Measurements from ENCODE around the gene DCTPP1. TPM values are rescaled to one million over a fixed set of nuclear protein-coding genes. Genes with fewer than 3 reads are reported as not detected.
A peak's percentile ranks its signal among the peaks of the same experiment; 100 is the strongest.

DCTPP1 gene
- total RNA-seq, 1 experiment from 2014 or later: 109 TPM

GRCh38 chr16:30416624-30417528 lies 13.0 kb downstream of the DCTPP1 start:
- Histone ChIP-seq H3K27ac (no peak overlapping the region), H4K20me1 (ENCODE audit: insufficient read depth) (no peaks in the 10 kb centered on the region), H3K27me3 (ENCODE audit: insufficient read depth, low read depth) (no peaks in the 10 kb centered on the region), H3K36me3 (ENCODE audit: low read depth) (peaks cover 6% of the 10 kb centered on the region; the same call in 1 of the 2 replicates), H3K9me2 (ENCODE audit: insufficient read depth) (no peaks in the 10 kb centered on the region), H3K4me1 (replicated peaks; ENCODE audit: insufficient read depth) (peaks cover 7% of the 10 kb centered on the region; the same call in 1 of the 2 replicates), H3F3A (ENCODE audit: insufficient read depth, low read depth) (peaks cover 43% of the 10 kb centered on the region), H3K79me2 (ENCODE audit: low read depth) (no peaks in the 10 kb centered on the region), H3K9me3 (ENCODE audit: insufficient read depth, low read depth) (no peaks in the 10 kb centered on the region), H2AFZ (peak overlapping the region; percentile 88; the same call in 1 of the 2 replicates), H3K4me2 (peak overlapping the region; percentile 81), H3K4me3 (peak overlapping the region; percentile 69; the same call in 1 of the 2 replicates)
- intact Hi-C loops (cut with micrococcal nuclease; ENCODE audit: unreplicated experiment): no loop called here
- ChIA-PET CTCF (interaction anchor here (0.6 to 1.5 kb wide), 5 partner anchors 7 to 217 kb away, joined by 3 to 11 read pairs (median 5); partner anchors contain the start of gene DCTPP1), POLR2A (ENCODE audit: unreplicated experiment) (interaction anchor here (0.5 to 1.3 kb wide), 8 partner anchors 9 to 472 kb away, joined by 3 to 16 read pairs (median 5); partner anchors contain the start of gene ZNF771)
- TF ChIP-seq EZH2 (IDR thresholded peaks at IDR 0.05; ENCODE audit: low read depth): no peak
- TF ChIP-seq CTCF (conservative IDR thresholded peaks at IDR 0.05): no peak
- no peak for DNase-seq
- no TSS peak for BruUV-seq (replicated peaks)

- no peaks in the 10 kb centered on the region for H3K79me2 ChIP-seq (ENCODE audit: low read depth)
- no peak for DNase-seq
- no peak overlapping the region for H3K27ac ChIP-seq
- H4K20me1 ChIP-seq (ENCODE audit: insufficient read depth): no peaks in the 10 kb centered on the region
- ChIA-PET POLR2A (ENCODE audit: unreplicated experiment) (interaction anchor here (1.1 kb wide), 1 partner anchor 9 kb away, joined by 5 read pairs; the partner anchor contains the start of gene ZNF771), CTCF (interaction anchor here (0.6 kb wide), 1 partner anchor 77 kb away, joined by 3 read pairs; no protein-coding TSS in a partner anchor)
- TF ChIP-seq EZH2 (IDR thresholded peaks at IDR 0.05; ENCODE audit: low read depth) (no peak), CTCF (conservative IDR thresholded peaks at IDR 0.05) (no peak)
- H3K4me2 ChIP-seq: no peak overlapping the region
- peaks cover 7% of the 10 kb centered on the region; the same call in 1 of the 2 replicates for H3K4me1 ChIP-seq (replicated peaks; ENCODE audit: insufficient read depth)
- H2AFZ ChIP-seq: no peak overlapping the region
- BruUV-seq (replicated peaks): no TSS peak
- H3K9me2 ChIP-seq (ENCODE audit: insufficient read depth): no peaks in the 10 kb centered on the region
- peaks cover 40% of the 10 kb centered on the region for H3F3A ChIP-seq (ENCODE audit: insufficient read depth, low read depth)
- H3K4me3 ChIP-seq: no peak overlapping the region
- H3K27me3 ChIP-seq (ENCODE audit: insufficient read depth, low read depth): no peaks in the 10 kb centered on the region
- no peaks in the 10 kb centered on the region for H3K9me3 ChIP-seq (ENCODE audit: insufficient read depth, low read depth)
- intact Hi-C loops (cut with micrococcal nuclease; ENCODE audit: unreplicated experiment): no loop called here
- H3K36me3 ChIP-seq (ENCODE audit: low read depth): peaks cover 6% of the 10 kb centered on the region; the same call in 1 of the 2 replicates
Observed at GRCh38 chr16:30416047-30416603, 13.7 kb downstream of the DCTPP1 start.

- Histone ChIP-seq H3K27me3 (ENCODE audit: insufficient read depth, low read depth) (no peaks in the 10 kb centered on the region), H3K27ac (no peak overlapping the region), H3F3A (ENCODE audit: insufficient read depth, low read depth) (peaks cover 39% of the 10 kb centered on the region), H3K4me2 (no peak overlapping the region), H4K20me1 (ENCODE audit: insufficient read depth) (no peaks in the 10 kb centered on the region), H3K9me2 (ENCODE audit: insufficient read depth) (no peaks in the 10 kb centered on the region), H3K36me3 (ENCODE audit: low read depth) (peaks cover 6% of the 10 kb centered on the region; the same call in 1 of the 2 replicates), H3K4me1 (replicated peaks; ENCODE audit: insufficient read depth) (peaks cover 10% of the 10 kb centered on the region), H3K4me3 (no peak overlapping the region), H2AFZ (no peak overlapping the region), H3K9me3 (ENCODE audit: insufficient read depth, low read depth) (no peaks in the 10 kb centered on the region), H3K79me2 (ENCODE audit: low read depth) (peaks cover under 1% of the 10 kb centered on the region; the same call in 1 of the 2 replicates)
- intact Hi-C loops (cut with micrococcal nuclease; ENCODE audit: unreplicated experiment): no loop called here
- CTCF ChIA-PET: no interaction called here
- BruUV-seq (replicated peaks): no TSS peak
- no peak for TF ChIP-seq CTCF (conservative IDR thresholded peaks at IDR 0.05)
- DNase-seq: no peak
- POLR2A ChIA-PET (ENCODE audit: unreplicated experiment): interaction anchor here (0.6 kb wide), 1 partner anchor 304 kb away, joined by 3 read pairs; no protein-coding TSS in a partner anchor
Observed at GRCh38 chr16:30414159-30414558, 15.7 kb downstream of the DCTPP1 start.

Data from PC-9 (cell line).